Kidney capillary endothelial cell (primary cell): Measurements from ENCODE around the gene USP8.

Experiments
- DNase-seq: peaks from one replicate; pipeline ENCODE4 v3.0.0-alpha.2; 2018; ENCODE audit warnings: low spot score

Gene USP8

DNA sequence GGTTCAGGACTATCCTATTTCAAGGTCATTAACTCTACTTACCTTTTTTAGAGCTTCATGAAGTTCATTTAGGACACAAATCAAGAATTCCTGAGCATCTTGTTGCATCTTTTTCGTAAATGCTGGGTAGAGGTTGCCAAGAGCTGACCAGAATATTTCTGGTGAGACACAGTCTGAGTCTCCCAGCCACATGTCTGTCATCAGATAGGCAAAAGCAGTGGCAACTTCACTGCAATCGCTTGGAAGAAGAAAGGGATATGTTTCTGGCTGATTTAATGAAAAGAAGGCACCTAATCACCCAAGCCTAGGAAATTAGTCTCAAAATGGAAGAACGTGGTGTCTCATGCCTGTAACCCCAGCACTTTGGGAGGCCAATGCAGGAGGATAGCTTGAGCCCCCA, 119.4 kb downstream of the USP8 start:
- no peak for DNase-seq

DNA sequence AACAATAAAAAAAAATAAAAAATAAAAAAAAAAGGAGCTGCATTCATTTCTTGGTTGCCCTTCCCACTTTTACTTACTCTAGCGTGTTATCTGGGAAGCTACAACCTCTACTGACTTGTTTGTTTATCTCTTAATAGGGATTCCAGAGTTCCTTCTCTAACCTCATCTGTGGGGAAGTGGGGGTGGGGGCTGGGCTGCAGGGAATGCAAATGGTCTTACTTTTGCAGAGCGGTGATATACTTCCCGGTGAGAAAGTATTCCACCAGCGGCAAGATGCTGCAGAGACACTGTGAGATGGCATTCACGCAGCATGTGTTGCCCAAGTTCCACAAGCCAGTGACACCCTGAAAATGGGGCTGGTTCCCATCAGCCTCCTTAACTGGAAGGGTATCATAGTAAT, 120.2 kb downstream of the USP8 start:
- no peak for DNase-seq

DNA sequence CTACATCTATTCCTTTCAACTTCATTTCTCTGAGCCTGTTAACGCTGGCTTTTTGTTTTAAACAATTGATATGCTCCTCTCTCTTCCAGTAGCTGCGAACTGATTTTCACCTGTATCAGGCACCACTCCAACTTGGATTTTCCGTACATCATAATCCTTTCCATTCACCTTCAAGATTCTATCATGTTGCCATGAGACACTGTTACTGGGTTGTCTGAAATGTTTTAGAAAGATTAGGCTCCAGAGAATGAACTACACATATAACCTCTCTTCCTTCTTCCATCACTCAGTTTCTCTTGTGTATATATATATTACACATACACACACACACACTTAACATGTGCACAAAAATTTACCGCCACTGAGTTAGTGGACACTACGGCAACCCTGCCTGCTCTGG, 122.4 kb downstream of the USP8 start, which contains the start of gene USP50:
Gene USP50 (minus strand): TSS at position 101 of the 400 bp plus-strand sequence. CDS start 141 bp downstream, outside the sequence.
- DNase-seq = no peak

DNA sequence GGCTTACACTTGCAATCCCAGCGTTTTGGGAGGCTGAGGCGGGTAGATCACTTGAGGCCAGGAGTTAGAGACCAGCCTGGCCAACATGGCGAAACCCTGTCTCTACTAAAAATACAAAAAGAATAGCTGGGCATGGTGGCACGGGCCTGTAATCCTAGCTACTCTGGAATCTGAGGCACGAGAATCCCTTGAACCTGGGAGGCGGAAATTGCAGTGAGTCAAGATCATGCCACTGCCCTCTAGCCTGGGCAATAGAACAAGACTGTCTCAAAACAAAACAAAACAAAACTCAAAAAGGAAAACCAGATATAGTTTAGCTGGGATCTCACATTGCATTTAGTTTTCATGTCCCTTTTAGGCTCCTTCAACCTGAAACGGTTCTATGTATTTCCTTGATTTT, 125.1 kb downstream of the USP8 start:
- no peak for DNase-seq

DNA sequence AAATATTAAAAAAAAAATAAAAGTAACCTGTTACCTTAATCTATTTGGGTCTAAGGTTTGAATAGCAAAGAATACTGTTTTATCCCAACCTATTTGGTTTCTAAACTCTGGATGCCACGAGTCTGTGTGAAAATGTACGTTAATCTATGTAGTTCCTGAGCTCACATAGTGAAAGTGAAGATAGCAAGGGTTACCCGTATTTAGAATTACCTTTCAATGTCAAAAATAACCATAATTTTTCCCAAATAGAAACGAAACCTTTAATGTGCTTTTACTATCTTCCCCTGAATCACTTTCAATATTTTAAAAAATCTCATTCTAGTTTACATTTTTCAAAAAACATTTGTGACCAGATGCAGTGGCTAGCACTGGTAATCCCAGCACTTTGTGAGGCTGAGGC, 128.0 kb downstream of the USP8 start:
- no peak for DNase-seq

DNA sequence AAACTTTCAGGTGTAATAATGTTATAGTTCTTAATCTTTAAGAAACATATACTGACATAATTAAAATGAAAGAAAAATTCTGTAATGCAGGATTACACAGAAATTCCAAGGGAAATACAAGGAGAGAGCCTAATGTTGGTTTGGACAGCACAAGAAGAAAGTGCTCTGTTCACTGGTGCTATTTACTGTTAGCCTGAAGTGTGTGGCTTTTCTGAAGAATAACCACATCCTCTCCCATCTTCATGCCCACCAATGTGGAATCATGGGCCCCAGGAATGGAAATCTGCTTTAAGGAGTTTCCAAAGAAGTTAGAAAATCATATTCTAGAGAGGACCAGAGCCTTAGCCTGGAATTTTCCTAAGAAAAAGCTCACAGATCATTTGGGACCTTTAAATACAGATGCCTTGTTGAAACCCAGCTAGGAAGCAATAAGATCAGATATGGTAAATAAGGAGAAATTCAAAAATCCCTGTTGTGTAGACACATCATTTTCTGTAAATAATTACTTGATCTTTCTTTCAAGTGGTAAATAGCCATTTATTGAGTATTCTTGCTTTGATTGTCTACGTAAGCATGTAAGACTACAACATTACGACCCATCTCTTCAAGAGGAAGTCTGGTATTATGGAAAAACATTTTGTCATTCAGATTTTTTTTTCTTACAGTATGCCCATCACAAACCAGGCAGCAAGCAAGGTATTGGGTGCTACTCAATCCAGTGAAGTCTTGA, 132.6 kb downstream of the USP8 start:
- no peak for DNase-seq

DNA sequence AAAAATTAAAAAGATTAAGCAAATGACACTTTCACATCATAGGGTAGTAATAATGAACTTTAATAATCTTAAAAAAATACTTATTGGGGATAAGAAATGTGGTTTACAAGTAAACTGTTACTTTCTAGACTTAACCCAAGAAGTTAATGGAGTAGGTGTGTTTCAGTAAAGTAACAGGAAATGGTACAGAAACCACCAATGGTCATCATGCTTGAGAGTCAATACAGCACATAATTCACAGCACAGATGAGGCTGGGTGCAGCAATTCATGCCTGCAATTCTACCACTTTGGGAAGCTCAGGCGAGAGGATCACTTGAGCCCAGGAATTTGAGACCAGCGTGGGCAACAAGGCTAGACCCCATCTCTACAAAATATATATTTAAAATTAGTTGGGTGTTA, 133.8 kb downstream of the USP8 start:
- DNase-seq = no peak

DNA sequence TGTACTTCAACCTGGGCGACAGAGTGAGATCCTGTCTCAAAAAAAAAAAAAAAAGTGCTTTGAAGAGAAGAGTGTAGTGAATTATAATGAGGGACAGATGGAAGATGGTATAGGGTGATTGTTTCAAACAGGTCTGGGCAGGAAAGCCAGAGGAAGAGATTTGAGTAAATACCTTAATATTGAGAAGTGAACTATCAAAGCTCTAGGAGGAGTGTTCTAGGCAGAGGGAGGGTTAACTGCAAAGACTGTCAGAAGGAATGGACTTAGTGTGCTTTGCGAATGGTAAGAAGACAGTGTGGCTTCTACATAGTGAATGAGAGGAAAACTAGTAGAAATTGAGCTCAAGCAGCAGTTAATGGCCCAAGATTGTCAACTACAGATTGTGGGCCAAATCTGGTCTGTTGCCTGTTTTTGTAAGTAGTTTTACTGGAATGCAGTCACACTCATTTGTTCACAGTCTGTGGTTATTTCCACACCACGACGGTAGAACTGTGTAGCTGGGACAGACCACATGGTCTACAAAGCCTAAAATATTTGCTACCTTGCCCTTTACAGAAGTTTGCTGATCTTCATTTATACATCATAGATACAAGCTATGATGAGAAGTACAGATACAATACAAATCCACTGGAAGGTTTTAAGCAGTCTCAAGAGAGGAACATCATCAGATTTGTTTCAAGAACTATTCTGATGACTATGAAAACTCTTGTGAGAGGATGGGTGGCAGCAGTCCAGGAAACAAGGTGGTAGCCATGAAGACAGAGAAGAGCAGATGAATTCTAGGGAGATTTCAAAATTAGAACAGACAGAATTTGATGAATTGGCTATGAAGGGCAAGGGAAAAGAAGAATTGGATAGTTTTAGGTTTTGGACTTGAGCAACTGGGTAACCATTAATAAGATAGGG, 138.8 kb downstream of the USP8 start:
- no peak for DNase-seq

DNA sequence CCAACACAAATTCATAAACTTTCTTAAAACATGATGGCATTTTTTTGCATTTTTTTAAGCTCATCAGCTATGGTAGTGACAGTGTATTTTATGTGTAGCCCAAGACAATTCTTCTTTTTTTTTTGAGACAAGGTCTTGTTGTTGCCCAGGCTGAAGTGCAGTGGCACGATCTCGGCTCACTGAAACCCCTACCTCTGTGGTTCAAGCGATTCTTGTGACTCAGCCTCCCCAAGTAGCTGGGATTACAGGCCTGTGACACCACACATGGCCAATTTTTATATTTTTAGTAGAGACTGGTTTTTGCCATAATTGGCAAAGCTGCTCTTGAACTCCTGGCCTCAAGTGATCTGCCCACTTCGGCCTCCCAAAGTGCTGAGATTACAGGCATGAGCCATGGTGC, 139.6 kb downstream of the USP8 start:
- no peak for DNase-seq
